Activated CD8-positive, alpha-beta memory T cell treated with anti-CD3 and anti-CD28 coated beads for 24 hours (primary cell): ENCODE data around the gene SVOPL.

Experiments used
- DNase-seq: peaks from one replicate; pipeline ENCODE4 v3.0.0-alpha.2; 2020

The SVOPL gene

DNA sequence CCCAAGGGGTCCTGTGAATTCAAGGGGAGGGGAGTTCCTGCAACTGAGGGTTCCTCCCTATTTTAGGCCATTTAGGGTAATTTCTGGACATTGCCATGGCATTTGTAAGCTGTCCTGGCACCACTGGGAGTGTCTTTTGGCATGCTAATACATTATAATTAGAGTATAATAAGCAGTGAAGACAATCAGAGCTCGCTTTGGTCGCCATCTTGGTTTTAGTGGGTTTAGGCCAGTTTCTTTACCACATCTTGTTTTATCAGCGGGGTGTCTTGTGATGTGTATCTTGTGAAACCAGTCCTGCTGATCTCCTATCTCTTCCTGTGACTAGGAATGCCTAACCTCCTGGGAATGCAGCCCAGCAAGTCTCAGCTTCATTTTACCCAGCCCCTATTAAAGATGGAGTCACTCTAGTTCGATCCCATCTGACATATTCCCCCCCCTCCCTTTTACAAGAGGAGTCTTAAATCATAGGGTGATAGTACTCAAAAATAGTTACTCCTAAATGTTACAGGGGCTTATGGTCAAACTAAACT, 43.2 kb downstream of the SVOPL start:
- no peak for DNase-seq

DNA sequence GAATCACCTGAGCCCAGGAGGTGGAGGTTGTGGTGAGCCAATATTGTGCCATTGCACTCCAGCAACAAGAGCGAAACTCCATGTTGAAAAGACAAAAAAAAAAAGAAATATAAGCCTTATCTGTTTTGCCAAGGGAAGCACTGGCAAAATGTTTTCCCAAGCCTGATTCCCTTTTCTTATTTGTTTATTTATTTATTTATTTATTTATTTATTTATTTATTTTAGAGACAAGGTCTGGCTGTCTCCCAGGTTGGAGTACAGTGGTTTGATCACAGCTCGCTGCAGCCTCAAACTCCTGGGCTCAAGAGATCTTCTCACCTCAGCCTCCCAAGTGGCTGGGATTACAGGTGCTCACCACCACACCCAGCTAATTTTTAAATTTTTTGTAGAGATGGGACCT, 44.2 kb downstream of the SVOPL start:
- no peak for DNase-seq

DNA sequence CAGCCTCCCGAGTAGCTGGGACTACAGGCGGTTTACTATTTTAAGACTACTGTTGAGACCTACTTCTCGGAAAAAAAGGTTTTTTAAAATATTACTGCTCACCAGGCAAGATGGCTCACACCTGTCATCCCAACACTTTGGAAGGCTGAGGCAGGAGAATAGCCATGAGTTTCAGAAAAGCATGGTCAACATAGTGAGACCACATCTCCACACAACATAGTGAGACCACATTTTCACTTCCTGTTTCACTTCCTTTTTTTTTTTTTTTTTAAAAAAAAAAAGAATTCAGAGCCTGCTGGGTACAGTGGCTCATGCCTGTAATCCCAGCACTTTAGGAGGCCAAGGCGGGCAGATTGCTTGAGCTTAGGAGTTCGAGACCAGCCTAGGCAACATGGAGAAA, 46.5 kb downstream of the SVOPL start:
- no peak for DNase-seq

DNA sequence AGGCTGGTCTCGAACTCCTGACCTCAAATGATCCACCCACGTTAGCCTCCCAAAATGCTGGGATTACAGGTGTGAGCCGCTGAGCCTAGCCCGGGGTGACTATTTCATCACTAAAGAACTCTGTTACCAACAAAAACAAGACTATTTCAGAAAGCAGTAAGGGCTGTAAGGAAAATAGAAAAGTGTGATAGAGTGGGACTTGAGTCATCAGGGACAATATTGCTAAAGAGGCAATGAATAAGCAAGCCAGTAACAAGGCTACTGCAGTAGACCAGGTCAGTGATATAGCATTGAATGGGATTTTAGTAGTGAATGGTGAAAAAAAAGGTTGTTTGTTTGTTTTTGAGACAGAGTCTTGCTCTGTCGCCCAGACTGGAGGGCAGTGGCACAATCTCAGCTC, 51.7 kb downstream of the SVOPL start:
- no peak for DNase-seq

DNA sequence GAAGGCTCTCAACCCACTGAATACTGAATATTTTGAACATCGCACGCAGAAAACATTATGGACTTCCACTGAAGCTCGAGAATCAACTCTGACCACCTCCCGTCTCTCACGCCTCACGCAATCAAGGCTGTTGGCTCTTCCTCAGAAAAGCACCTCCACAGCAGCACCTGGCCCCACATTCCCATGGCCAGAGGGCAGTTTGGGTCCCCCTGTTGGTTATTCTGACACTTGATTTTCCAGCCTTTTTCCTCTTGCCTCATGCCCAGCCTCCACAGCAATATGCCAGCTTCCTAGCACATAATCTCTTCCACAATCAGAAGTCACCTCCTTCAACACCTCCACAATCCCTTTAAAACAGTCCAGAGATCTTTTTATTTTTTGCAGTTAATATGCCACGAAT, 55.9 kb downstream of the SVOPL start:
- DNase-seq = no peak

DNA sequence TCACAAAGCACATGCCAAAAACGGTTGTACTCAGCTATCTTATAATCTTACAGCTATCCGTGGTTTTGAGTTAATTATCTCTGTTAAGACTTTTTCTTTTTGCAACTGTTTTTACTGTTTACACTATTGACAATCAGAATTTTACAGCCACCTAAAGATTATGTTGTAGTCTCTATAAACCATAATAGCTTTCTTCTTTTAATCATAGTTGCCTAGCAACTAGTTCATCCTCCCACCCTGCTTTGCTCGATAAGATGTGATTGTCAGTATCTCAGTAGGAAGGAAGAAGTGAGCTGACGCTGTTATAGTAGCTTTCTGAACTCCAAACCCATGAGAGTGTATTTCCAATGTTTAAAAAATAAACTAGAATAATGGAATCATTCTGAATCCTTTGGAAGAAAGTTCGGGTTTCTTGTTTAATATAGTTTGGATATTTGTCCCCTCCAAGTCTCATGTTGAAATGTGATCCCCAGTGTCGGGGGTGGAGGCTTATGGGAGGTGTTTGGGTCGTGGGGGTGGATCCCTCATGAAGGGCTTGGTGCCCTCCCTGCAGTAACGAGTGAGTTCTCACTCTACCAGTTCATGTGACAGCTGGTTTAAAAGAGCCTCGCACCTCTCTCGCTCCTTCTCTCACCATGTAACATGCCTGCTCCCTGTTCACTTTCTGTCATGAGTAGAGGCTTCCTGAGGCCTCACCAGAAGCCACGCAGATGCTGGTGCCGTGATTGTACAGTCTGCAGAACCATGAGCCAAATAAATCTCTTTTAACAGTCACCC, 68.1 kb downstream of the SVOPL start:
- no peak for DNase-seq

DNA sequence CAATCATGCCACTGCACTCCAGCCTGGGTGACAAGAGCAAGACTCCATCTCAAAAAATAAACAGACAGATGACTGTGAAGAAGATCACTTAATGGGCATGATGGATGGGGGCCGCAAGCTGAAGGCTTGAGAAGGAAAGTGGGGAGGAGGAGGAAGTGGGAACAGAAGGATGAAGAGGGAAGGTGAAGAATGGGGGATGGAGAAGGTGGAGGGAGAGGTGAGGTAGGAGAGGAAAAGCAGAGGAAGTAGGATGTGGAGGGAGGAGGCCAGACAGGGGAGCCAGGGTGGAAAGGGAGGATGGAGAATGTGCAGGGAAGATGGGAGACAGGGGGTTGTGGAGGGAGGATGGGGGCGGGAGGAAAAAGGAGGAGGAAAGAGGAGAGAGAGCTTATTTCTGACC, 68.8 kb downstream of the SVOPL start:
- no peak for DNase-seq

DNA sequence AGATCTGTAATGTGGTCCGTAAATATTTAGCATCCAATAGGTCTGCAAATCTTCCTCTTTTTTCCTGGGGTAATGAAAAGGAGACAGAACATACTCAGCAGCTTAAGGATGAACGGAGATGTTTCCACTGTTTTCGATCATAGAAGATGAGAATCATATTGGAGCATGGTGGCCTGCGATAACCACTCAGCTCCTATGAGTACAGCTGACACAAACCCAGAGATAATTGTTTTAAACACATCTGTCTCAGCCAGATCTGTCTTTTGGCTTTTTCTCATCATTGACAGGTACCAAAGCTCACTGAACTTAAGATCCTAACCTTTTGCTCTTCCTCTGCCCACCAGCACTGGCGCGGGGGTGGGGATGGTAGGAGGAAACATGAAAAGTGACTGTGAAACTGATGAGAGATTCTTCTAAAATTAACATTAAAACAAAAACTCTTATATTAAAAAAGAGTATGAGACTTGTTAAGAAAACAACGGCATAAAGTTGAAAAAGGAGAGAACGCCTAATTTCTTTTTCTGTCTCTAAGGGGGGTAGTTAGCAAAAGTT, 71.0 kb downstream of the SVOPL start:
- no peak for DNase-seq

DNA sequence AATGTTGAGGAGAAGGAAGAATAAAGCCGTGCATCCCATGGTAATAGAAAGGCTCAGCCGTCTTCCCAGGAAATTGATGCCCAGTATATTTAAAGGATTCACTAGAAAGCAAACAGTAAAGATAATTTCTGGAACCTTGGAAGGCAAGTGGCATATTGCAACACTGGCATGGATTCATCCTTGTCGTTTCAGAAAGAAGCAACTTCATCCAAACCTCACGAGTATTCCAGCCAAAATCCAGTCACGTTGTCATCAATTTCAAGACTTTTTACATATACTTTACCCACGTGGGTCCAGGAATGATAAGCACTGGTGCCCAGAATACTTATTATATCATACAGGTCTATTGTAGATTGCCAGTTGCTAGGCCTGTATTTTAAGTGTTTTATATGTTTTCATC, 73.8 kb downstream of the SVOPL start:
- no peak for DNase-seq

DNA sequence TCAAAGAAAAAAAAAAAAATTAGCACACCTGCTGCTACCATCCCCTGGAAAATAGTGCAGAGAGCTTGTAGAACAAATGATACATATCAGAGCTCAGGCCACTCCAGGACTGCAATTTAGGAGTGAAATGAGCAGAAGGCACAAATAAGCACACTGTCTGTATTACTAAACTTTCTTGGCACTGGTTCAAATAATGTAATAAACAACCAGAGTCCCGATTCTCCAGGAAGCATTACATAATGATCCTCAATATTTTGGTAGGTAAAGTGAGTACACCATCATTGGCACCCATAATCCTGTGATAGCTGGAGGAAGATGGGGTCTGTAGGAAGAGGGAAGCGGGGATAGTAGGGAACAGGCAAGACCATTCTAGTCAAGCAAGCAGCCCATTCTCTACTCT, 74.3 kb downstream of the SVOPL start:
- DNase-seq = no peak

DNA sequence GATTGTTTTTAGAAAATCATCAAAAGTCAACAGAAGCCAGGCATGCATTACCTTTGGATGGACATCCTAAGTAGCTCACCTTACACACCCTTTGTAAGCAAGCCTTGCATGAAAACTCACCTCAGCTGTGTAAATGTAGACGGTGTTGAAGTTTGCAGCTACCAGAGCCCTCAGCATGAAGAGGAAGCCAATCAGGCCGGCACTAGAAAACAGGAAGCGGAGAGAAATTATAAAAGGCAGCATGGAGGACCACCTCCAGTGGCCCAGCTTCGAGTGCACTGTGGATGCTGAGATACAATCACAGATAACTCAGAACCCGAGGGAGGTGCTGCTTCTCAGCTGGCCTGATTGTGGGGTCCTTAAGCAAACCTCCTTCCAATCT, 75.3 kb downstream of the SVOPL start:
- no peak for DNase-seq

DNA sequence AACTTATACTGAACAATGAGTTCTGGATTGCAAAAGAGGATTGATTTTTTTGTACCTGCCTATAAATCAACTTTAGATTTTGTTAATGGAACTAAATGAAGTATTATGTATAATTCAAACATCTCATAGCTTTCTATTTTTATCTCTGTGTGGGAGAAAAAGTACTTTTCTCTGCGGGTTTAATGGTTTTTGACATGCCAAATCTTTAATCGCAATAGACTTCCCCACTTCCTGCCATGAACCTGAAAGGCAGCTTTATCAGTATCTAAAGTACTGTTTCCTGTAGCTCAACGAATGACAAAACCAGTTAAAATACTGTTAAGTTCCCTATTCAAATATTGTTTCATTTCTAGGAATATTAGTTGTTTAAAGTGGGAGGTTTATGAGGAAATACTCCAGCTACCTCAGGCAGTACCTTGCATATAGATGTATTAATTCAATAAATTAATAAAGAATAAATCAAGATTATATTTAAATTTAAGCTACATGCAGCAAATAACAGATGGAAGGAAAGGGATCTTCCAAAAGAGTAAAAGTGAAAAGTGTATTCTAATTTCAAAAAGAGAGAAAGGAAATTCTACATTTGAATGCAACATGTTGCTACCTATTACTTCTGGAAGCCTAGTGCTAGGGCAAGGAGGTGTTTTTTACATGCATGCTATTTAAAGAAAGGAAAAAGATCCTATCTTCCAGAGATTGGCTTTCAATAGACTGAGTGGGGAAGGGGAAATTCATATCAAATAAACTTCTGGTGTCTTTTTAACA, 75.9 kb downstream of the SVOPL start:
- DNase-seq = no peak

DNA sequence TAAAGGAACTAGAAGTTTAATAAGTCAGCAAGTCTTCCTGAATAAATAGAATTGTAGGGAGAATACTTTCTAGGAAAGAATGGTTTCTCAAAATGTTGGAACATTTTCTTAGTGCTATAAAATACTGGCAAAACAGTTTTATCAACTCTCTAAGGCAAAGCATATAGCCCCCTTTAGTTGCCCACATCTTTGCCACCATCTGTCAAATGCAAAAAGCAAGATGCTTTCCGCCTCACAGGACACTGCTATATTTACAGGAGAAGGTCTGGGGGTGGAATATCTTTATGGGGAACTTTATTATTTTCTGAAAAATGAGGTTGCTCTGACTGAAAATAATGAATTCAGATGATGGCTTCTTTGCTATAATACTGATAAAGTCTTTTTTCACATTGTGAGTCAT, 78.3 kb downstream of the SVOPL start:
- no peak for DNase-seq

DNA sequence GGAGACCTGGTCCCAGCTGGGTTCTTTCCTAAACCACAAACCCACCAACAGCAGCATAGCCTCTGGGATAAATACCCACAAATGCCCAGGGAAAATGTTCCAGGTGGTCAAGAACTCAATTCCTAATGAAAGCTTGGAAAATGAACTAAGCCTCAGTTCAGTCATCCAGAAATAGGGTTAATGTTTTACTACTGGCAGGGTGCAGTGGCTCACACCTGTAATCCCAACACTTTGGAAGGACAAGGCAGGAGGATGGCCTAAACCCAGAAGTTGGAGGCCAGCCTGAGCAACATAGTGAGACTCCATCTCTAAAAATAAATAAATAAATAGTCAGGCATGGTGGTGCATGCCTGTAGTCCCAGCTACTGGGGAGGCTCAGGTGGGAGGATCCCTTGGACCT, 82.2 kb downstream of the SVOPL start:
- DNase-seq = no peak

DNA sequence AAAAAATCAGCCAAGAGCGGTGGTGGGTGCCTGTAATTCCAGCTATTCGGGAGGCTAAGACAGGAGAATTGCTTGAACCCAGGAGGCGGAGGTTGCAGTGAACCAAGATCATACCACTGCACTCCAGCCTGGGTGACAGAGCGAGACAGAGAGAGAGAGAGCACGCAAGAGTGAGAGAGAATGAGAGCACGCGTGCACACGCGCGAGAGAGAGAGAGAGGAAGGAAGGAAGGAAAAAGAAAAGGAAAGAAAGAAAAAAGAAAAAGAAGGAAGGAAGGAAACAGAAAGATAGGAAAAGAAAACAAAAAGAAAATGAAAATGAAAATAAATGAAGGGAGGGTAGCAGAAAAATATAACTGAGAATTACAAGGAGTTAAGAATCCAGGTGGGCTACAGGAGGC, 82.7 kb downstream of the SVOPL start:
- no peak for DNase-seq

DNA sequence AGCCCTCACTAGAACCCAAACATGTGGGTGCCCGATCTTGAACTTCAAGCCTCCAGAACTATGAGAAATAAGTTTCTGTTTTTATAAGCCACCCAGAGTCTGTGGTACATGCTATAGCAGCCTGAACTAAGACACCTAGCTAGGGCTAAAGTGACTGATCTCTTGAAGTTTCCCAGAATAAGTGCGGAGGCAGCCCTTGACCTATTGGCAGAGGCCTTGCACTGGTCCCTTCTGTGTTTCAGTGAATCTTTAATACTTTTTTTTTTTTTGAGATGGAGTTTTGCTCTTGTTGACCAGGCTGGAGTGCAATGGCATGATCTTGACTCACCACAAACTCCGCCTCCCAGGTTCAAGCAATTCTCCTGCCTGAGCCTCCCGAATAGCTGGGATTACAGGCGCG, 85.1 kb downstream of the SVOPL start:
- no peak for DNase-seq

DNA sequence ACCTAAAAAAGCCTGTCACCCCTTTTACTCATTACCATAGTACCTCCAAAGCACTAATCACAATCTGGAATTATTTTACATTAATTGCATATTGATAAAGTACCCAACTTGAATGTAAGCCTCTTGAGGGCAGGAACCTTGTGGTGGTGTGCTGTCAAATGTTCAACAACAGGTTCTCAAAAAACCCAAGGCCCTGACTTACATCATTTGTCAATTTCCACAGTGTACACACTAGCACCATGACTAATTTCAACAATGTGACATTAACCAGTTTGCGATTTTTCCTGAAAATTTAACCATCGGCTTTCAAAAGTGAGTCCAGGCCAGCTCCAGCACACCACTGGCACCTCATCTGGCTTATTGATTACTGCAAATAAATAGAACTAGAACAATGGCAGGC, 87.5 kb downstream of the SVOPL start:
- no peak for DNase-seq

DNA sequence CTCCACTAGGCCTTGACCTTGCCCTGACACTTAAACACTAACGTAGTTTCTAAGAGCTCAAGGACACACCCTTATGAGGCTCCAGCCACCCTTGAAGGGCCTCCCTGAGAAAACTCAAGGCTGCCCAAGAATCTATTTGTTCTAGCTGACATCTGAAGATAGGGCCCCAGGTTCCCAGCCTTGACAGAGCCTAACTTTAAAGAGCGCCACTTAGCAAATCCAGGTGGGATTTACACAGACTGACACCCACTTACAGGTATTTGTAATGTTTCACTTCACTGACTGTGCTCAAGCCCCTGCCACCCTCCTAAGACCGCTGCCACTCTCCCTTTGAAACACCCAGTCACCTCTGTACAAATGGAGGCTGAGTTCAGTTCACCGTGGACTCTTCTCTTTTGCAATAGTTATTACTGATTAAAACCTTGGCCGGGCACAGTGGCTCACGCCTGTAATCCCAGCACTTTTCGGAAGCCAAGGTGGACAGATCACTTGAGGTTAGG, 90.4 kb downstream of the SVOPL start:
- DNase-seq = no peak

DNA sequence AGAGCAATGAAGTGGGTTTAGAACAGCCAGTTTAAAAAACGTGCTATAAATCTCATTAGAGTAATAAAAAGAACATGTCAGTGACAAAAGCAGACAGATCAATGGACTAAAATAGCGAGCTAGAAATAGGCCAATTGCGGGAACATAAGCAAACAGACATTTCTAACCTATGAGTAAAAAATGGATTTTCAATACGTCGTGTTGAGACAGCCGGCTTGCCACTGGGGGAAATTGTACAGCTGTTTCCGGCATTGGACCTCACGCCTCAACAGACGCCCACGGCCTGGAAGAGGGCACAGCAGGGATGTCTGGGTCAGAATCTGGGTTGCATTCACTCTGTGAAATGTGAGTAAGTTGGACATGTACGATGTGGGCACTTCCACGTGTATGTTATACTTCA, 92.9 kb downstream of the SVOPL start:
- DNase-seq = no peak

DNA sequence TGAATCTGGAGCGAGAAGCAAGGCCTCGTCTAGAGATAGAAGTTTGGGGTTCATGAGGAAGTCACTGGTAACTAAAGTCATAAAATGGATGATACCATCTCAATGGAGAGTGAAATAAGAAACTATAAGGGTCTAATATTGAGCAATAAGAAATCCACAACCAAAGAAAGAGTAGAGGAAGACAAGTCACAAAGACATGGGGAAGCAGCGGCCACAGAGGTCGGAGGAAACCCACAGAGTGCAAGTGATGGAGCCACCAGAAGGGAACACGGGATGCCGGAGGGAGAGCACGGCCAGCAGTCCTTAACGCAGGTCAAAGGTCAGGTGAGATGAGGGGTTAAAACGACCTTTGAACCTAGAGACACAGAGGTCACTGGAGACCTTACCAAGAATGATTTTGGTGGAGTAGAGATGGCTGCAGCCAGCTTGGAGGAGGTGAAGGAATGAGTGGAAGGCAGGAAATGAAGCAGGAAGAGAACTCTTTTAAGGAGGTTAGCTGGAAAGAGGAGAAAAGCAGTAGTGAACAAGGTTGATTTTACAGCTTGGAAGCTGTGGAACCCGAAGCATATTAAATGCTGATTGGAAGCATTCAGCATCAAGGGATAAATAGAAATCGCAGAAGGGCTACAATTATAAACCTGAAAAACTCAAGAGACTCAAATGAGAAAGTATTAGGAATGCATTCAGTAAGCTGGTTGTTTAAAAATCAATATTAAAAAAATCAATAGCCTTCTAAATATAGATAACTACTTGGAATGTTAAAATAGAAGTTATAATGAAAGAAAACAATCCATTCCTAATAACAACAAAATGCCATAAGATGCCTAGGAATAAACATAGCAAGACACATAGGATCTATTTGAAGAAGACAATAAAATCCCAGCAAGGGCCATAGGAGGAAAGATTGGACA, 93.7 kb downstream of the SVOPL start:
- no peak for DNase-seq

DNA sequence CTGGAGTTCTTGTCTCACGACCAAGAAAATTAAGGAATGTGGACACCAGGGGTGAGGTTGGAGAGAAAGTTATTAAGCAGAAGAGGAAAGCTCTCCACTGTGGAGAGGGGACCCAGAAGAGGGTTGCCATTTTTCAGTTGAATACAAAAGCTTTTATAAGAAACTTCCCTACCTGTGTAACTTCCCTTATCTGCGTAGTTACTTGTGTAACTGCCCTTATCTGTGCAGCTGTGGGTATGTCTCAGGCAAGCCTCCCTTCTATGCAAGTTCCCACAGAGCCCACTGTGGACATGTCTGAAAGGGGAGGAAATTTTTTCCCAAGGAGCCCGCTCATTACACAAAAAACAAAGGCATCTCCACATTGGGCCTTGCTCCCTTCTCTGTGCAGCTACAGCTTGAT, 94.9 kb downstream of the SVOPL start:
- DNase-seq = no peak

DNA sequence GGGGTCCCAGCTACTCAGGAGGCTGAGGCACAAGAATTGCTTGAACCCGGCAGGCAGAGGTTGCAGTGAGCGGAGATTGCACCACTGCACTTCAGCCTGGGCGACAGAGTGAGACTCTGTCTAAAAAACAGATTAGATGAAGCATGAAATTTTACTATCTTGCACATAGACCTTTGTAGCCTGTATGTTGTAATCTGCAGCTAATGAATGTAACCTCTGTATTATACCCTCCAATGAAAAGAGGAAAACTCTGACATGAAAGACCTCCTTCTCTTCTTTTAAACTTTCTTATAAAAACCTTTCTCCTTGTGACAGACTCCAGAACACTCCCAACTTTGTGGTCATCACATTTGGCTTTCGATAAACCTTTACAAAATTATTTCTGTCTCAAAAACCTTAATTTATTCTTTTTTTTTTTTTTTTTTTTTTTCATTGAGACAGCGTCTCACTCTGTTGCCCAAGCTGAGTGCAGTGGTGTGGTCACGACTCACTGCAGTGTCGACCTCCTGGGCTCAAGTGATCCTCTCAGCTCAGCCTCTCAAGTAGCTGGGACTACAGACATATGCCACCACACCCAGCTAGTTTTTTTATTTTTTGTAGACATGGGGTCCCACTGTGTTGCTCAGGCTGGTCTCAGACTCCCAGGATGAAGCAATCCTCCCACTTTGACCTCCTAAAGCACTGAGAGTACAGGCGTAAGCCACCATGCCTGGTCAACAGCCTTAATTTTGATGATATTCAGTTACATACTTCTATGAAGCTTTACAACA, 97.4 kb downstream of the SVOPL start:
- no peak for DNase-seq
